ENCODE data around the gene NIPSNAP2.

- TF ChIP-seq POLR2A (IDR thresholded peaks at IDR 0.05) (no peak), CTCF (IDR thresholded peaks at IDR 0.05) (no peak)
Observed at GRCh38 chr7:55928006-55928767, 36.2 kb upstream of the NIPSNAP2 start.
